Left lung (tissue), 10 donors: ENCODE results near the gene RERE. TPM values are rescaled to one million over a fixed set of nuclear protein-coding genes. Genes with fewer than 3 reads are reported as not detected.

ENCODE experiments used
- ATAC-seq: fragments of 200-7000 bp; cut with Tn5 transposase; one replicate; pipeline ENCODE4 v1.9.1; 2020; ENCODE audit warnings: moderate library complexity
- DNase-seq, 4 donors: peaks; one replicate each; pipeline ENCODE4 v3.0.0-alpha.2; 2013 to 2020
- H3K27ac ChIP-seq, 2 donors: fragments of 200-600 bp; sonication (generic) in 1 of 2; one replicate each; pipeline versions ENCODE4 v1.5.0 to v1.8.0; 2020 to 2021
- H3K27me3 ChIP-seq, 2 donors: fragments of 200-600 bp; sonication (generic) in 1 of 2; one replicate each; pipeline versions ENCODE4 v1.5.0 to v1.8.0; 2020 to 2021
- H3K36me3 ChIP-seq, 2 donors: fragments of 200-600 bp; sonication (generic) in 1 of 2; one replicate each; pipeline versions ENCODE4 v1.5.0 to v1.8.0; 2020 to 2021
- H3K4me1 ChIP-seq, 2 donors: fragments of 200-600 bp; one replicate each; pipeline ENCODE4 v1.8.0; 2021
- H3K4me3 ChIP-seq, 2 donors: fragments of 200-600 bp; sonication (generic) in 1 of 2; one replicate each; pipeline versions ENCODE4 v1.5.0 to v1.8.0; 2020 to 2021; ENCODE audit warnings: mild to moderate bottlenecking in 1 of 2
- H3K9me3 ChIP-seq, 2 donors: fragments of 200-600 bp; sonication (generic) in 1 of 2; one replicate each; pipeline versions ENCODE4 v1.5.0 to v1.8.0; 2020 to 2021
- intact Hi-C, 2 donors: fragments of 100-400 bp; cut with DNase I; formaldehyde crosslinking; loops; one replicate each; pipeline versions ENCODE4 v1.11.2 to v1.14.2; 2022
- polyA plus RNA-seq, 6 donors: library from polyadenylated mRNA; unstranded; fragments of 120-200 nt; gene quantifications; one replicate each; pipeline ENCODE4 v1.2.1, GENCODE V29; 2013; ENCODE audit not compliant: insufficient read length in 6 of 6
- total RNA-seq, 2 donors: library from RNA; stranded (reverse); fragmentation: NEBNext Ultra II Directional; extraction: Animal tissue kit (Norgen Biotek cat#: 25700); gene quantifications; one replicate each; pipeline ENCODE4 v1.2.1, GENCODE V29; 2021
- TF ChIP-seq, protein P1 (sequence below), 2 donors: fragments of 200-600 bp; sonication (generic) in 1 of 2; IDR thresholded peaks; one replicate each; pipeline versions ENCODE4 v1.5.0 to v1.8.0; 2021; ENCODE audit warnings: antibody characterized with exemption in 2 of 2
- donor health status: DM: no; HTN: yes; CAD: no.
- donor health status: DM: no; HTN: no; CAD: no.

Gene RERE
- total and polyA plus RNA-seq, 8 donors, result 73.3 to 135 (median 130) TPM

DNA sequence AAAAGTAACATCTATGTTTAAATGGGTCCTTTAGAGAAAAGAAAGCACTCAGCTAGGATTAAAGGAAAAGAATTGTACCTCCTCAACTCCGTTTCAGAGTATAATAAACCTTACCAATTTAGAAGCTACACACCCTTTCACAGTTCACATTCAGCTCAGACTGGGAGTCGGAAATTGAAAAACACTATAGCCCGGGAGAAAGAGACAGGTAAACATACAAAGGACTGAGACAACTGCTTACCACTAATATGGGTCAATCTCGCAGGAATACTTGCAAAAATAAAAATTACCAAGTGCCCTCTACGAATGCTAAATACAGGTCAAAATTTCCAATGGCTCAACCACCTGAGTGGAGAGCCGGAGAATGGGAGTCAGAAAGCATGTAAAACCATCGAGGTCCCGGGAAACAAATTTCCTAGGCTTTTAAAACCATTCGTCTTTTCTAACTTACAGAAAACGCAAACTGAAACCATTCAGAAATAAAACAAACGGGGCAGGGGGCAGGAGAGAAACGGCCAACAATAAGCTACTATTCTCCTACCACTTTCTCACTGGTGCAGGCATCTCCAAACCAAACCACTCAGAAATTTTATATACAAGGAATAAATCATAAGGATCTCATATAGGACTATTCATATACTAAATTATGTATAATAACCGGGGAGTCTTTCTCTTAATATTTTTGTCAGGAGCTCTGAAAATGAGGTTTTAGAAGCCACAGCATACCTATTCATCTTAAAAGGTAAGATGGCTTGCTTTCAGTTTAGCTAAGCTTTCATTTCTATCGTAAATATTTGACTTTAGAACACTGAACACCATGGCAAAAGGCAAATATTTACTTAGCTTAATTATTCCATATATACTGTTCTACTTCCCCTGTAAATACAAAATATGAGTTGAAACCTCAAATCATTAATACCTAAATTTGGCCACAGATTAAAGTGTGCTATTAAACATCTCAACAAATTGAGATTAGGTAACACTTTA is 136.5 kb downstream of the RERE start:
- Histone ChIP-seq H3K4me1 (peaks cover 12 to 24% of the 10 kb centered on the region in 2 donors), H3K27me3 (no peaks in the 10 kb centered on the region), H3K9me3 (no peaks in the 10 kb centered on the region), H3K4me3 (peak overlapping the region in 1 of 2 donors; percentile 1), H3K36me3 (no peaks in the 10 kb centered on the region), H3K27ac (peak overlapping the region in 1 of 2 donors; percentile 43)
- ATAC-seq (peak; percentile 47), DNase-seq (no peak)
- intact Hi-C loops, result no loop called here
- TF ChIP-seq, protein P1, sequence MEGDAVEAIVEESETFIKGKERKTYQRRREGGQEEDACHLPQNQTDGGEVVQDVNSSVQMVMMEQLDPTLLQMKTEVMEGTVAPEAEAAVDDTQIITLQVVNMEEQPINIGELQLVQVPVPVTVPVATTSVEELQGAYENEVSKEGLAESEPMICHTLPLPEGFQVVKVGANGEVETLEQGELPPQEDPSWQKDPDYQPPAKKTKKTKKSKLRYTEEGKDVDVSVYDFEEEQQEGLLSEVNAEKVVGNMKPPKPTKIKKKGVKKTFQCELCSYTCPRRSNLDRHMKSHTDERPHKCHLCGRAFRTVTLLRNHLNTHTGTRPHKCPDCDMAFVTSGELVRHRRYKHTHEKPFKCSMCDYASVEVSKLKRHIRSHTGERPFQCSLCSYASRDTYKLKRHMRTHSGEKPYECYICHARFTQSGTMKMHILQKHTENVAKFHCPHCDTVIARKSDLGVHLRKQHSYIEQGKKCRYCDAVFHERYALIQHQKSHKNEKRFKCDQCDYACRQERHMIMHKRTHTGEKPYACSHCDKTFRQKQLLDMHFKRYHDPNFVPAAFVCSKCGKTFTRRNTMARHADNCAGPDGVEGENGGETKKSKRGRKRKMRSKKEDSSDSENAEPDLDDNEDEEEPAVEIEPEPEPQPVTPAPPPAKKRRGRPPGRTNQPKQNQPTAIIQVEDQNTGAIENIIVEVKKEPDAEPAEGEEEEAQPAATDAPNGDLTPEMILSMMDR (IDR thresholded peaks at IDR 0.05), result no peak

DNA sequence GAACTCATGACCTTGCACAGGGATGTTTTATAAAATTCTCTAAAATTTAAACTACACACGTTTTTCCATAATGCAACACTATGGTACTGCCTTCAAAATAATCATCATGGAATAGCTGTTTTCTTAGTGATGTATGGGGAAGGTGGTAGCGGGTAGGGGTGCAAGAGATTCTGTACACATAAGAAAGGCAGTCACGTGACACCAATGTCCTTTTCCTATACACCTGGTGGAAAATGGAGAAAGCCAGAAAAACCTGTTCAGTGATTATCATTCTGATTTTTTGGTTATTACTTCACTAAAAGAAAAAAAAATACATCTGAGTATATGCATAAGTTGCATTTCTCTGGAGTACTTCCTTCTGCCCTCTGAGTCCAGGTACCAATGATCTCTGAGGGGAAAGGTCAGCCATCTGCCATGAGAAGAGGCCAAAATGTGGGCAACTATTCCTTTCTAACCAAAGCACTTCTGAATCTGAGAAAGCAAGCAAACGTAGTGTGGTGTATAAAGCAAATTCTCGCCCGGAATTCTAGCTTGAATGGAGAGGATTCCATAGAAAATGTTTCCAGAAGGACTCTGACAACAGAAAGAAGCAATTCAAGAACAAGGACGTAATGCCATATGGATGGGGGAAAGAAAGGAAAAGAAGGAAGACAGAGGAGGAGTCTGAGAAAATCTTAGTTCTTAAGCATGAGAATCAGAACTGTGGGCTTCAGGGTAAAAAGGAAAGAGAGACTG is 137.3 kb downstream of the RERE start:
- intact Hi-C loops, result no loop called here
- ATAC-seq, result no peak
- H3K4me1 ChIP-seq, result peaks cover 12 to 24% of the 10 kb centered on the region in 2 donors

DNA sequence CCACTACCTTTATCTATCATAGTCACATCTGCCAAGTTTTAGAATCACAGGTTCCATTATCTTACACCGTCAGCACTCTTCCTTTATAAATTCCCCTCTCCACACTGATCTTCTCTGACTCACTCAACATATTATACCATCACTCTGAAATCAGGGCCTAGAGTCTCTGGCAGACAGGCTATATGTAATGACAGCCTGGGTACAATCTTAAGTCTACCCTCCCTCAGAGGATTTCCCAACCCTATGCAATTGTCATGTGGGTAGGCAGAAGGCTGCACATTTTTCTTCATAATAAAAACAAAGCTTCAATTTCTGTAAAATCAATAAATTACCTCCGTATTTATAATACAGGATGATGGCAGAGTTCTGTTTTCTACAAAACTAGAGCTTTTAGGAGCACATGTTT is 138.0 kb downstream of the RERE start:
- TF ChIP-seq, protein P1 (IDR thresholded peaks at IDR 0.05), result no peak
- ATAC-seq (peak; percentile 22), DNase-seq (no peak)
- intact Hi-C loops, result no loop called here
- H3K27me3 ChIP-seq, result no peaks in the 10 kb centered on the region
- H3K4me3 ChIP-seq, result no peak overlapping the region
- no peaks in the 10 kb centered on the region for H3K9me3 ChIP-seq
- peaks cover 12 to 24% of the 10 kb centered on the region in 2 donors for H3K4me1 ChIP-seq
- no peaks in the 10 kb centered on the region for H3K36me3 ChIP-seq
- H3K27ac ChIP-seq, result no peak overlapping the region

More for the DNA sequence above, 137.3 kb downstream of the RERE start:
- H3K27ac ChIP-seq, result peak overlapping the region in 1 of 2 donors; percentile 43
- H3K27me3 ChIP-seq, result no peaks in the 10 kb centered on the region
- TF ChIP-seq, protein P1 (IDR thresholded peaks at IDR 0.05), result no peak
- no peaks in the 10 kb centered on the region for H3K9me3 ChIP-seq
- H3K36me3 ChIP-seq, result no peaks in the 10 kb centered on the region
- H3K4me3 ChIP-seq, result peak overlapping the region in 1 of 2 donors; percentile 1
- no peak for DNase-seq

DNA sequence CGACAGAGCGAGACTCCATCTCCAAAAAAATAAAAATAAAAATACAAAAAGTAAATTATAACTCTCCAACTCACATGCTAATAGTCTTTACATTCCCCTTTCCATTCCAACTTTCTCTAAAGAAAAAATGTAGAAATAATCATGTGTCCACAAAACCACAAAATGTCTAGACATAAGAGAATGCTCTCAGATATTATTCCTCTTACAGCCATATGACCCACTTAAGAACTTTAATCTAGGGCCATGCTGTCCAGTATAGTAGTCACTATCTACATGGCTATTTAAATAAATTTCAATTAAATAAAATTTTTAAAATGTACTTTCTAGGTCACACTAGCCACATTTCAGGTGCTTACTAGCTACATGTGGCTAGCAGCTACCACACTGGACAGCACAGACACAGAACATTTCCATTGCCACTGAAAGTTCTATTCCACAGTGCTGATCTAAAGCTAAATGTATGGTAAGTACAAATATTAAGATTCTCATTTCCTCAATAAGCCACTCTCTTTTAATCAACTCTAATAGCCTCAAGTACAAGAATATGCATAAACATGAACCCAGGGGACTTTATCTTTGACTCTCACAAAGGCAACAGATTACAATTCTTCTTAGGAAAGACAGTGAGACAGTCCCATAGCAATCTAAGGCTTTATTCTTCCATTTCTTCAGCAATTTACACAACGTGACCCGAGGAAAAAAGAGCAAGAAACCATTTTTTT is 138.6 kb downstream of the RERE start:
- no peak for ATAC-seq

More for the DNA sequence above, 138.6 kb downstream of the RERE start:
- TF ChIP-seq, protein P1 (IDR thresholded peaks at IDR 0.05), result no peak
- Histone ChIP-seq H3K36me3 (no peaks in the 10 kb centered on the region), H3K9me3 (no peaks in the 10 kb centered on the region), H3K4me3 (no peak overlapping the region), H3K4me1 (peaks cover 12 to 24% of the 10 kb centered on the region in 2 donors), H3K27me3 (no peaks in the 10 kb centered on the region), H3K27ac (no peak overlapping the region)
- intact Hi-C loops, result no loop called here
- DNase-seq, result no peak
